Measurements from ENCODE around the gene ZNF570.

Gene ZNF570

DNA sequence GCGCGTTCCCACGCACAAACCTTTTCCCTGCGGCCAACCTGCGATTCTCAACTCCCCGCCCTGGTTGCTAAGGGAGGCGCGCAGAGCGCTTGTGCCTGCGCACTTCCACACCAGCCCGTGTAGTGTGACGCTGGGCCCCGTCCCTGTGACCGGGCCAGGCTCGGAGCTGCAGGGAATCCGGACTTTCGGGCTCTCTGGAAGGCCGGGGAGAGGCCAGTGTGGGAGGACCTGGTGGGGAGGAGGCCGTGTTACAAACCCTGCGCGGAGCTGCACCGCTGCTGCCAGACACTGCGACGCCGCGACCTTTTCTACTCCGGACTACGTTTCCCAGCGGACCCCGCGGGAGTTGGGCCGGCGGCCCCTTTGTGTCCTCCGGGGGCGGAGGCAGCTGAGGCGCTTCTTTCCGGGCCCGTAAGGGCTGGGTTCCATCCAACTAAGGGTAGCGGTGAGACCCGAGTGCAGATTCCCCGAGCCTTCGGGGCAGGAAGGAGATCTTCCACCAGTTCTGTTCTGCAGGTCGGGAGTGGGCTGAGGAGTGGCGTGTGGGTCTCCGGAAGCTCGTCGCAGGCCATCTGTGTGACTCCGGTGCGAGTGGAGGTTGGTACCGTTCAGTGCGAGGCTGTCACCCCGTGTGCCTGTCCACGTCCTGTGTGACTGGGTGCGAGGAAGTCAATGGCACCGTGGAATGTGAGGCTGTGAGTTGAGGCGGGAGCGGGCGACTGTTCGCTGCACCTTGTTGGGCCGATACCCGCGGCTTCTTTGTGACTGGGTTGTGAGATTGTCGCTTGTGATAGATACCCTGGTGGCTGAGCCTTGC, at the start of gene ZNF570:
Gene ZNF570 (plus strand): TSS at position 396 of the 817 bp plus-strand sequence. CDS start 999 bp downstream, outside the sequence.
- Histone ChIP-seq H3K9me3 (ENCODE audit: severe bottlenecking) (no peaks in the 10 kb centered on the region), H3K27ac (peak within 1 kb of the TSS; percentile 94), H3K27me3 (ENCODE audit: insufficient read depth, low read depth, severe bottlenecking) (no peaks in the 10 kb centered on the region), H3K4me3 (ENCODE audit: low read depth, low read length) (peak within 1 kb of the TSS; percentile 62), H3K36me3 (peaks cover 31% of the 10 kb centered on the region)
- TF ChIP-seq, protein P1, sequence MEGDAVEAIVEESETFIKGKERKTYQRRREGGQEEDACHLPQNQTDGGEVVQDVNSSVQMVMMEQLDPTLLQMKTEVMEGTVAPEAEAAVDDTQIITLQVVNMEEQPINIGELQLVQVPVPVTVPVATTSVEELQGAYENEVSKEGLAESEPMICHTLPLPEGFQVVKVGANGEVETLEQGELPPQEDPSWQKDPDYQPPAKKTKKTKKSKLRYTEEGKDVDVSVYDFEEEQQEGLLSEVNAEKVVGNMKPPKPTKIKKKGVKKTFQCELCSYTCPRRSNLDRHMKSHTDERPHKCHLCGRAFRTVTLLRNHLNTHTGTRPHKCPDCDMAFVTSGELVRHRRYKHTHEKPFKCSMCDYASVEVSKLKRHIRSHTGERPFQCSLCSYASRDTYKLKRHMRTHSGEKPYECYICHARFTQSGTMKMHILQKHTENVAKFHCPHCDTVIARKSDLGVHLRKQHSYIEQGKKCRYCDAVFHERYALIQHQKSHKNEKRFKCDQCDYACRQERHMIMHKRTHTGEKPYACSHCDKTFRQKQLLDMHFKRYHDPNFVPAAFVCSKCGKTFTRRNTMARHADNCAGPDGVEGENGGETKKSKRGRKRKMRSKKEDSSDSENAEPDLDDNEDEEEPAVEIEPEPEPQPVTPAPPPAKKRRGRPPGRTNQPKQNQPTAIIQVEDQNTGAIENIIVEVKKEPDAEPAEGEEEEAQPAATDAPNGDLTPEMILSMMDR (IDR thresholded peaks at IDR 0.05; ENCODE audit: low read depth, low read length): no peak
- DNase-seq: peak; percentile 93

DNA sequence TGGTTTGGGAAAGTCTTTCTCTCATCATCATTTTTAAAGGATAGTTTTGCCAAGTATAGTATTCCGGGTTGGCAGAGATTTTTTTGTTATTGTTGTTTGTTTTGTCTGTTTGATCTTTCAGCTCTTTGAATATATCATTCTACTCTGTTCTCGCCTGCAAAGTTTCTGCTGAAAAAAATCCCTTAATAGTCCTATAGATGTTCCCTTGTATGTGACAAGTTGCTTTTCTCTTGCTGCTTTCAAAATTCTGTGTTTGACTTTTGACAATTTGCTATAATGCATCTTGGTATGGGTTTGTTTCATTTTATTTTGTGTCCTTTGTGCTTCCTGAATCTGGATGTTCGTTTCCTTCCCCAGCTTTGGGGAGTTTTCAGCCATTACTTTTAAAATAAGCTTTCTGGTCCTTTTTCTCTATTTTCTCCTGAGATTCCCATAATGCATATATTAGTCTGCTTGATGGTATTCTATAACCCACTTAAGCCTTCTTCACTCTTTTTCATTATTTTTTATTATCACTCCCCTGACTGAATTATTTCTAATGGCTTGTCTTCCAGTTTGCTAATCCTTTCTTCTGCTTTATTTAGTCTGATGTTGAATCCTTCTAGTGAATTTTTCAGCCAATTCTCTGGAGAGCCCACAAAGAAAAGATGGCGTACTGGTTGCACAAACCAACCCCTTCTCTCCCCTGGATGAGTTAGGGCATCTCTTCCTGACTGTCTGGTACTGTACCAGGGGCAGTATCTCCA, 16.5 kb upstream of the ZNF570 start:
- DNase-seq: no peak
- Histone ChIP-seq H3K4me3 (ENCODE audit: low read depth, low read length) (no peak overlapping the region), H3K9me3 (ENCODE audit: severe bottlenecking) (peaks cover 18% of the 10 kb centered on the region), H3K27me3 (ENCODE audit: insufficient read depth, low read depth, severe bottlenecking) (no peaks in the 10 kb centered on the region), H3K36me3 (peaks cover 31% of the 10 kb centered on the region), H3K27ac (no peak overlapping the region)
- TF ChIP-seq, protein P1 (IDR thresholded peaks at IDR 0.05; ENCODE audit: low read depth, low read length): no peak

DNA sequence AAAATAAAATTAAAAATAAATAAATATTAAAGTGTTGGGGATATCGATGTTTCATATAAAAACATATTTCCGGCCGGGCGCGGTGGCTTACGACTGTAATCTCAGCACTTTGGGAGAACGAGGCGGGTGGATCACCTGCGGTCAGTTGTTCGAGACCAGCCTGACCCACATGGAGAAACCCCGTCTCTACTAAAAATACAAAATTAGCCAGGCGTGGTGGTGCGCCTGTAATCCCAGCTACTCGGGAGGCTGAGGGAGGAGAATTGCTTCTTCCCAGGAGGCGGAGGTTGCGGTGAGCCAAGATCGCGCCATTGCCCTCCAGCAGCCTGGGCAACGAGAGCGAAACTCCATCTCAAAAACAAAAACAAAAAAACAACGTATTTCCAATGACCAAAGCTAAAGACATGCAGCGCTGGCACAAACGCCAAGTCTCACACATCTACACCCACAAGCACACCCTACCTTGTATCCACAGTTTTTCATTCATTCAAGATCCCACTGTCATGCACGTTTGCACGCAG, 2.8 kb upstream of the ZNF570 start:
- Histone ChIP-seq H3K27ac (peak overlapping the region; percentile 92), H3K27me3 (ENCODE audit: insufficient read depth, low read depth, severe bottlenecking) (no peaks in the 10 kb centered on the region), H3K36me3 (peaks cover 45% of the 10 kb centered on the region), H3K9me3 (ENCODE audit: severe bottlenecking) (no peaks in the 10 kb centered on the region), H3K4me3 (ENCODE audit: low read depth, low read length) (peak overlapping the region; percentile 84)
- peak; percentile 4 for DNase-seq
- TF ChIP-seq, protein P1 (IDR thresholded peaks at IDR 0.05; ENCODE audit: low read depth, low read length): no peak

DNA sequence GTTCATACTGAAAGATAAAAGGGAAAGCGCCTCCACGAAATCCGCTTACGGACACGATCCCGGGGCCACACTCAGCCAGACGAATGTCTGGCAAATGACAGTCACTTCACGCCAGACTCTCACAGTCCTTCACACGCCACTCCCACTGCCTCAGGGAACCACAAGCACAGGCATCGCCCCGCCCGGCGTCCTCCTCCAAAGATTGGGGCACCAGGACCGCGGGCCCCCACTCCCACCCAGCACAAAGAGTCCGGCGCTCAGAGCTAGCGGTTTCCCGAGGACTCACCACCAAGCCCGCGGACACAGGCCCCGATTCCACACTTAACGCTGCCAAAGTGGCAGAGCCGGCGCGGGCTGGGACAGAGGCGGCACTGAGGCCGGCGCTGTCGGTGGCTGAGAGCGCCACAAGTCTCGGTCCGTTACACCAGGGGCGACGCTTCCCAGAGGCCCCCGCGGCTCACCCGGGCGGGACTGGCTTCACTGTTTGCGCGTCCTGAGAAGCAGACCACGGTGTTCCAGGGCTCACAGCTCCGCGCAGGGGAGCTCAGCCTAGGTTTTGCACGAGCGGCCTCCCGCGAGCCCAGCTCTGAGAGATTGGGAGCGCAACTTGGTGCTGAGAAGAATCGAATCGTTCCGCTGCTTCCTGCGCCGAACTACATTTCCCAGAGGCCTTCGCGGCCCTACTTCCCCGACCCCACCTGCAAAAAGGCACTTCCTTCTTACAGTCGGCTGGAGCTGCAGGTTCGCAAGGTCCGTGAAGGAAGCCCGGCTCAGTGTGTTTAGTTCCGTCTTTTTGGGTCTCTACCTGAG, 2.2 kb upstream of the ZNF570 start, which contains the start of gene ZNF569:
Gene ZNF569 (minus strand): TSS at position 647 of the 810 bp plus-strand sequence. CDS start 22,523 bp downstream, outside the sequence.
- DNase-seq: peak; percentile 92
- peak within 1 kb of the TSS; percentile 84 for H3K4me3 ChIP-seq (ENCODE audit: low read depth, low read length)

More for the DNA sequence above, 2.2 kb upstream of the ZNF570 start, which contains the start of gene ZNF569:
- Histone ChIP-seq H3K27ac (peak within 1 kb of the TSS; percentile 92), H3K36me3 (peaks cover 43% of the 10 kb centered on the region), H3K27me3 (ENCODE audit: insufficient read depth, low read depth, severe bottlenecking) (no peaks in the 10 kb centered on the region), H3K9me3 (ENCODE audit: severe bottlenecking) (no peaks in the 10 kb centered on the region)
- TF ChIP-seq, protein P1 (IDR thresholded peaks at IDR 0.05; ENCODE audit: low read depth, low read length): no peak

All from WERI-Rb-1 (cell line).